Breast epithelium (tissue), 3 donors: ENCODE data around the gene TMEM126A.

Experiments
- POLR2A ChIP-seq: fragments of 450-650 bp; IDR thresholded peaks from one replicate; pipeline ENCODE4 v1.6.1; 2016; ENCODE audit warnings: antibody characterized with exemption, mild to moderate bottlenecking, moderate library complexity
- POLR2AphosphoS5 ChIP-seq, 3 donors: sonication (generic); formaldehyde crosslinking; IDR thresholded peaks; one replicate each; pipeline ENCODE4 v1.6.1; 2017; ENCODE audit warnings: antibody characterized with exemption in 3 of 3
- TF ChIP-seq, protein P1 (sequence below), 3 donors: fragments of 450-650 bp; IDR thresholded peaks; one replicate each; pipeline ENCODE4 v1.5.1; 2016 to 2017; ENCODE audit warnings: antibody characterized with exemption in 3 of 3, mild to moderate bottlenecking in 3 of 3, moderate library complexity in 3 of 3

DNA sequence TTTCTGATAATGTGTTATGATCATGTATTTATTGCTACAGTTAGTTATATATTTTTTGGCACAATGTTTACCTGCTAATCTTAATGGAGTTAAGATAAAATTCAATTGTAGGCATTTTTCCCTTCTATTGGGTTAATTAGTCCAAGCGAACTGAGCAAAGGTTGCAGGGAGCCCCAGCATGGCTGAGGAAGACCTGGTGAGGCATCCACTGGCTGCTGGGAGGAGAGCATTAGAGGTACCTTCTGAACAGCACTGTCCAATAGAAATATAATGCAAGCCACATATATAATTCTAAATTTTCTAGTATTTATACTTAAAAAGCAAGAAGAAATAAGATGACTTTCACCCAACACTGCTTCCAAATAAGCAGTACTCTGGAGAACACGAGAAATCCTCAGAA lies 689 bp upstream of the TMEM126A start:
- TF ChIP-seq, protein P1, sequence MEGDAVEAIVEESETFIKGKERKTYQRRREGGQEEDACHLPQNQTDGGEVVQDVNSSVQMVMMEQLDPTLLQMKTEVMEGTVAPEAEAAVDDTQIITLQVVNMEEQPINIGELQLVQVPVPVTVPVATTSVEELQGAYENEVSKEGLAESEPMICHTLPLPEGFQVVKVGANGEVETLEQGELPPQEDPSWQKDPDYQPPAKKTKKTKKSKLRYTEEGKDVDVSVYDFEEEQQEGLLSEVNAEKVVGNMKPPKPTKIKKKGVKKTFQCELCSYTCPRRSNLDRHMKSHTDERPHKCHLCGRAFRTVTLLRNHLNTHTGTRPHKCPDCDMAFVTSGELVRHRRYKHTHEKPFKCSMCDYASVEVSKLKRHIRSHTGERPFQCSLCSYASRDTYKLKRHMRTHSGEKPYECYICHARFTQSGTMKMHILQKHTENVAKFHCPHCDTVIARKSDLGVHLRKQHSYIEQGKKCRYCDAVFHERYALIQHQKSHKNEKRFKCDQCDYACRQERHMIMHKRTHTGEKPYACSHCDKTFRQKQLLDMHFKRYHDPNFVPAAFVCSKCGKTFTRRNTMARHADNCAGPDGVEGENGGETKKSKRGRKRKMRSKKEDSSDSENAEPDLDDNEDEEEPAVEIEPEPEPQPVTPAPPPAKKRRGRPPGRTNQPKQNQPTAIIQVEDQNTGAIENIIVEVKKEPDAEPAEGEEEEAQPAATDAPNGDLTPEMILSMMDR (IDR thresholded peaks at IDR 0.05): no peak
- no peak for TF ChIP-seq POLR2AphosphoS5 (IDR thresholded peaks at IDR 0.05)
- TF ChIP-seq POLR2A: no peak
